ENCODE data around the gene GPR183.

The GPR183 gene

DNA sequence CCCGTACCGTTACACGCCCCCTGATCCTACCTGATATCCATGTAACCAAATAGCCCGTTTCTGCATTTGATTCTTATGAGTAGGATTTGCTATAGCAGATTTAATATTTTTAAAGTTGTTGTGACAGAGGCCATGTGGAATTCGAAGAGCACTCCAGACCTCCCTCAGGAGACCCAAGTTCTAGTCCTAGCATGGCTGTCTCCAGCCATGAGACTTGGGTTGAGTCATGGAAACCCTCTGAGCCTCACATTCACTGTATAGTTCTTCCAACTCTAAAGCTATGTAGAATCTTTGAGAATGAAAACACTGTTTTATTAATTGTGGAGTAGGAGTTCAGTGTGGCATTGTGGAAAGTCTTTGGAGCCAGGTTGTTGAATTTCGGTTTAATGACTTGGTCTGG is 8.0 kb upstream of the GPR183 start:
- H3K27me3 ChIP-seq (replicated peaks; ENCODE audit: control insufficient read depth, insufficient read depth, low read length) = no peaks in the 10 kb centered on the region
- TF ChIP-seq CTCF (IDR thresholded peaks at IDR 0.05; ENCODE audit: insufficient read depth, low read length, poor library complexity, severe bottlenecking) = no peak
- no peaks in the 10 kb centered on the region for H3K36me3 ChIP-seq (ENCODE audit: control insufficient read depth, insufficient read depth, low read length)
- H3K4me3 ChIP-seq (replicated peaks; ENCODE audit: low read depth, low read length) = no peak overlapping the region
- no peak for DNase-seq (ENCODE audit: extremely low read depth, insufficient read length)

GRCh38 chr13:99314640-99315176 is 7.5 kb upstream of the GPR183 start:
- Histone ChIP-seq H3K4me3 (replicated peaks; ENCODE audit: low read depth, low read length) (no peak overlapping the region), H3K36me3 (ENCODE audit: control insufficient read depth, insufficient read depth, low read length) (no peaks in the 10 kb centered on the region), H3K27me3 (replicated peaks; ENCODE audit: control insufficient read depth, insufficient read depth, low read length) (no peaks in the 10 kb centered on the region)
- DNase-seq (ENCODE audit: extremely low read depth, insufficient read length) = no peak
- no peak for TF ChIP-seq CTCF (IDR thresholded peaks at IDR 0.05; ENCODE audit: insufficient read depth, low read length, poor library complexity, severe bottlenecking)

- no peak overlapping the region for H3K4me3 ChIP-seq (replicated peaks; ENCODE audit: low read depth, low read length)
- H3K36me3 ChIP-seq (ENCODE audit: control insufficient read depth, insufficient read depth, low read length) = no peaks in the 10 kb centered on the region
- H3K27me3 ChIP-seq (replicated peaks; ENCODE audit: control insufficient read depth, insufficient read depth, low read length) = no peaks in the 10 kb centered on the region
- TF ChIP-seq CTCF (IDR thresholded peaks at IDR 0.05; ENCODE audit: insufficient read depth, low read length, poor library complexity, severe bottlenecking) = no peak
- no peak for DNase-seq (ENCODE audit: extremely low read depth, insufficient read length)
Observed at GRCh38 chr13:99313941-99314340, 6.7 kb upstream of the GPR183 start.

GRCh38 chr13:99313501-99313900 is 6.3 kb upstream of the GPR183 start:
- no peak overlapping the region for H3K4me3 ChIP-seq (replicated peaks; ENCODE audit: low read depth, low read length)

GRCh38 chr13:99312493-99312883 is 5.3 kb upstream of the GPR183 start:
- Histone ChIP-seq H3K36me3 (ENCODE audit: control insufficient read depth, insufficient read depth, low read length) (no peaks in the 10 kb centered on the region), H3K4me3 (replicated peaks; ENCODE audit: low read depth, low read length) (no peak overlapping the region), H3K27me3 (replicated peaks; ENCODE audit: control insufficient read depth, insufficient read depth, low read length) (no peaks in the 10 kb centered on the region)
- no peak for DNase-seq (ENCODE audit: extremely low read depth, insufficient read length)
- no peak for TF ChIP-seq CTCF (IDR thresholded peaks at IDR 0.05; ENCODE audit: insufficient read depth, low read length, poor library complexity, severe bottlenecking)

More at GRCh38 chr13:99313501-99313900, 6.3 kb upstream of the GPR183 start:
- no peak for DNase-seq (ENCODE audit: extremely low read depth, insufficient read length)
- Histone ChIP-seq H3K36me3 (ENCODE audit: control insufficient read depth, insufficient read depth, low read length) (no peaks in the 10 kb centered on the region), H3K27me3 (replicated peaks; ENCODE audit: control insufficient read depth, insufficient read depth, low read length) (no peaks in the 10 kb centered on the region)
- TF ChIP-seq CTCF (IDR thresholded peaks at IDR 0.05; ENCODE audit: insufficient read depth, low read length, poor library complexity, severe bottlenecking) = no peak
